T-helper 1 cell (primary cell): Measurements from ENCODE around the gene BTBD6.

Experiments used
- DNase-seq, 5 donors: peaks; one replicate each; pipeline ENCODE4 v3.0.0-alpha.2; 2012 to 2020
- total RNA-seq, 4 donors: gene quantifications; one replicate each; lab custom pipeline; 2026; lab: John Stamatoyannopoulos, UW

BTBD6 gene
- 39.4 to 62.2 (median 50.1) reads per million in 4 donors for total RNA-seq

DNA sequence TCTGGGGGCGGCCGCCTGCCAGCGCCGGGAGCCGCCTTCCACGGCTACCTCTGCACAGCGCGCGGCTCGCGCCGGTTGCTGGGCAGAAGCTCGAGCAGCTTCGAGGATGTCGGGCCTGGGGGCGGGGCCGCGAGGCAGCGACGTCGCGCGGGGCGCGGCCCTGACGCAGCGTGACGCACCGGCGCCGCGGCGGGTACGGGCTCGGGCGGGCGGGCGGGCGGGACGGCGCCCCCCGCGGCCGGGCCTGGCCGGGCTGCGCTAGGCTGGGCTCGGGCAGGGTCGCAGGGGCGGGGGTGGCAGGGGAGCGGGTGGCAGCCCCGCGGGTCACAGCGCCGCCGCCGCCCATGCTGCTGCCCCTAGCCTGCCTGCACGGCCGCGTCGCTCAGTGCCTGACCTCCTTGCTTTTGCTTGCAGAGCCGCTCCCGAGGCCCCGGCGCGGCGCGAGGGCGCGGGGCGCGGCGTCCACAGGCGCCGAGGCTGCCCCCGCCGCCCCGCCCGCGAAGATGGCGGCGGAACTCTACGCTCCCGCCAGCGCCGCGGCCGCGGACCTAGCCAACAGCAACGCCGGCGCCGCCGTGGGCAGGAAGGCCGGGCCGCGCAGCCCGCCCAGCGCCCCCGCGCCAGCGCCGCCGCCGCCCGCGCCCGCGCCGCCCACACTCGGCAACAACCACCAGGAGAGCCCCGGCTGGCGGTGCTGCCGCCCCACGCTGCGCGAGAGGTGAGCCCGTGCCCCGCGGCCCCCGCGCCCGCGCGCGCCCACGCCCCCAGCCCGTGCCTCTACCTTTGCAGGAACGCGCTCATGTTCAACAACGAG is at the start of gene BTBD6:
BTBD6 (plus strand) TSS at position 166 of the 814 bp plus-strand sequence; CDS start at position 345, 179 bp downstream.
- peak; percentile 80 to 90 (median 83) for DNase-seq

DNA sequence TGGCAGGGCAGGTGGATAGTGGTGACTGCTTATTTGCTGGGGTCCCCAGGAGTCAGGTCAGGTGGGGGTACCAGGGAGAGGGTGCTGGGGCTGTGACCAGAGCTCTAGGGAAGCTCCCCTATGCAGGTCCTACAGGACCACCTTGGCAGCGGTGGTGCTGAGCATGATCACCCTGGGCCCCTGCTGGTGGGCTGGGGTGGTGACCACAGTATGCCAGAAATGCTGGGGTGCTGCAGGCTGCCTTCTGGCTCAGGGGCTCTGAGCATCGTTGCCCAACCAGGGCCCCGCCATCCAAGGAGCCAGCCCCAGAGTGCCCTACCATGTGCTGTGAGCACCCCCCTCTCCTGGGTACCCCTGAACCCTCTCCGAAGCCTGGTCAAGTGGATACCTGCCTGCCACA is 49.7 kb upstream of the BTBD6 start:
- DNase-seq: no peak

GRCh38 chr14:105199093-105199492 is 49.2 kb upstream of the BTBD6 start:
- no peak for DNase-seq

DNA sequence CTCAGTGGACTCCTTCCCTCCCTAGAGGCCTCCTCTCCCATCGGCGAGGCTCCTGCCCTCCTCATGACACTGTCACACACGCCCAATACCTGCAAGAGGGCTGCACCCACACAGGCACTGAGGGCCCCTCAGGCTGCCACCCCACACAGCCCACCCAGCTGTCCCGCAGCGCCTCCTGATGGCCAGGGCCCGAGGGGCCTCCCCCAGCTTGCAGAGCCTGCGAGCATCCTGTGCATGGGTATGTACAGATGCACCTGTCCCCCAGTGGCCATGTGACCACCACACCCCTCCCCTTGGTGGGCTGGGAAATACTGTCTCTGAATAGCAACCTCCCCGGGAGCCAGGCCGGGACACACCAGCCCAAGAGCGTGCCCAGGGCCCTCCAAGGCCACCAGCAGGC is 48.3 kb upstream of the BTBD6 start:
- no peak for DNase-seq

- no peak for DNase-seq
Measured at GRCh38 chr14:105200641-105201040, 47.7 kb upstream of the BTBD6 start.

DNA sequence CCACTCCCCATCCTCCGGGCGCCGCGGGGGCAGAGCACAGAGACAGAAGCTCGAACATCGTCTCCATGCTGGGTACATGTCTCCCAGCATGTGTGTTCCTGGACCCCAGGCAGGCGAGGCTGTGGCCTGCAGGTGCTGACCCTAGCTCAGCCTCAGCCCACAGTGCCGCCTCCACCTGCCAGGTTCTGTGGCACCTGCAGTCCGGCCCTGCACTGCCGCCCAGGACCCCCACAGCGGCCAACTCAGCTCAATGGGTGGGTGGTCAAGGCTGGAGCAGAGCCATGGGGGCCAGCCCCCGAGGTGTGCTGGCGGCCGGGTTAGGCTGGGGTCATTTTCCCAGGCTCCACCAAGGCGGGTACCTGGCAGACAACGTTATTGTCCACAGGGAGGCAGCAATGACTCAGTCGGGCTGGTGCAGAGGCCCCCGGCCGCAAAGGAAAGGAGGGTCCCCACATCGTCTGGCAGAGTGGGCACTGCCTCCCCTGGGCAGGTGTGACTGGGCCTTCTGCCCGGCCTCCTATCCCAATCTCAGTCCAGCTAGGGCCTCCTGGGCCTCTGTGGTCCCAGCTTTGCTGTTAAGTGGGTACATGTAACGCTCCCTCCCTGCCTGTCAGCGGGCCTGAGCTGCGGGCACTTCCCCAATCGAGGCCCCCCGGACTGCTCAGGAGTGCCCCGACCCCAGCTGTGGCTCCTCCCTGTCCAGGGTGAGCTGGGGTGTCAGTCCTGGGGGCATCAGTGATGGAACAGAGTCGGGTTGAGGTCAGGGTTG is 47.0 kb upstream of the BTBD6 start:
- DNase-seq: no peak

GRCh38 chr14:105201925-105202513 is 46.3 kb upstream of the BTBD6 start:
- DNase-seq: peak in 1 of 5 donors; percentile 27

- peak in 4 of 5 donors; percentile 43 to 55 (median 52) for DNase-seq
Measured at GRCh38 chr14:105203057-105203531, 45.2 kb upstream of the BTBD6 start.

- DNase-seq: no peak
Measured at GRCh38 chr14:105203701-105204100, 44.6 kb upstream of the BTBD6 start.

GRCh38 chr14:105204206-105204930 is 44.0 kb upstream of the BTBD6 start:
- no peak for DNase-seq

- DNase-seq: no peak
Measured at GRCh38 chr14:105204931-105205672, 43.2 kb upstream of the BTBD6 start.

DNA sequence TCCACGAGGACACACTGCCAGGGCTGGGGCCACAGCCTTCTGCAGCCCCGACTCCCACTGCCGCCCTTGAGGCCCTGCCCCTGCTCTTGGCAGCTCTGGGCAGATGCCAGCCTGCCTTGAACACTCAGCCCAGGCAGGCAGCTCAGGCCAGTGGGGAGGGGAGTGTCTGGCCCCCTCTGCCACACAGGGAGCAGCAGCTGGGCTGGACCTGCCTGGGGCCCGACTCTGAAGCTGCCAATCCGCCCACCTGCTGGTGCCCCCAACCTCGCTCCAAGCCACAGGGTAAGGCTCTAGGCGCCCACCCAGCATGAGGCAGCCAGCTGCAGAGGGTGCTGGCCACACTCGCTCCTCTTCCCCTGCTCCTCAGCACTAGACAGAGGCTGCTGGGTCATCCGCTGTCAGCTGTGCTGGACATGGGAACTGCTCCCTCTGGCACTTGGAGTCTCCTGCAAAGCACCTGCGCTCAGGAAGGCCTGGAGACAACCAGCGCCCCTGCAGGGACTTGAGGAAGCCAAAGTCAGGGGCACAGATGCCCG is 42.6 kb upstream of the BTBD6 start:
- DNase-seq: no peak

DNA sequence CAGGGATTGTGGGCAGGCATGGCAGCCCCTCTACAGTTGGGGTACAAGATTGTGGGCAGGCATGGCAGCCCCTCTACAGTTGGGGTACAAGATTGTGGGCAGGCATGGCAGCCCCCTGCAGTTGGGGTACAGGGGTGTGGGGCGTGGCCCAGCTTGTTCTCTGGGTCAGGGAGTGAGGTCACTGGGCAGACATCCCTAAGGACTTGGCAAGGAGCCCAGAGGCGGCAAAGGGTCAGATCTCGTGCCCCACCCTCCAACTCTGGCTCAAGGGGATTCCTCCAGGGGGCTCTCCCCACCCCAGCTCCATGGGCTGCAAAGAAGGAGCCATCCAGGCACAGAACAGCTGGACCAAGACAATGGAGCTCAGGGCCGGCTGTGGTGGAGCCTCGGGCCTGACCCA is 41.5 kb upstream of the BTBD6 start:
- no peak for DNase-seq

DNA sequence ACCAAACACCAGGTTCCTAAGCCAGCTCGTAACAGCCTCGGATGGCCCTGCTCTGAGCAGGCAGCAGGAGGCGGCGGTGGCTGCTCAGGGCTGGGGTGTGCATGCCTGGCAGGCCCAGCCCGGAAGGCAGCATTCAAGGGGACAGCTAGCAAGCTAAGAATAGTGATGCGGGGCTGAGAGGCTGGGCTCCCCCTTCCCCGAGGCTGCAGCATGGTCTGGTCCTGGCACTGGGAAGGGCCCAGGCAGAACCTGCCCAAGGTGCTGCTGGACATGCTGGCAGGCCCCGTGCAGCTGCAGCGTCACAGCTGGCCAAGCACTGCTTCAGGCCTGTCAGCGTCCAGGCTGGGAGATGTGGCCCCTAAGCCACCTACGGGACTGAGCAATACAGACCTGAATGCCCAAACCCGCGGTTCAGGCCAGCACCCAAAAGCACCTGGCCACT is 40.9 kb upstream of the BTBD6 start:
- DNase-seq: no peak

GRCh38 chr14:105207996-105208737 is 40.2 kb upstream of the BTBD6 start:
- no peak for DNase-seq

- DNase-seq: no peak
Measured at GRCh38 chr14:105208738-105209075, 39.6 kb upstream of the BTBD6 start.

GRCh38 chr14:105209091-105209490 is 39.2 kb upstream of the BTBD6 start:
- no peak for DNase-seq

DNA sequence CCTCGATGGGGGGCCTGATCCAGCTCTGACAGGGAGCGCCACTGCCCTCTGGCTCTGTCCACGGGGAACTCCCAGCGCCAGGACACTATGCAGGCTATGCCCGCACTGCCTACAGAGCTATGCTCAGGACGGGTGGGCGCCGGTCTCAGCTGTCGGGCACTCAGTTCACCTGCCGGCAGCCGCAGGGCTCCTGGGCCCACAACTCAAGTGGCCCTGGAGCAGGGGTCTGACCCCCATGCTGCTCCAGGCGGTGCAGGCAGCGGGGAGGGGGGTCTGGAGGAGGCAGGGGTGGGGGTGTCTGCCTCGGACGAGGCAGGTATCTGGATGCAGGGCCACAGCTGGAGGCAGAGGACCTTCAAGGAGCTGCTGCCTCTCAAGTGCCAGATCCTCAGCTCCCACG is 38.7 kb upstream of the BTBD6 start:
- DNase-seq: no peak

GRCh38 chr14:105210266-105211025 is 37.9 kb upstream of the BTBD6 start:
- DNase-seq: no peak
